Umbilical cord (tissue), 2 donors: Measurements from ENCODE around the gene TBC1D22B. TPM values are rescaled to one million over a fixed set of nuclear protein-coding genes. Genes with fewer than 3 reads are reported as not detected.
"Not testable (repeated sequence)": the region's sequence is repeated elsewhere in the genome, so short reads cannot be mapped to it uniquely, and the experiment has no call there.

ENCODE experiments used
- DNase-seq: peaks from one replicate; pipeline ENCODE4 v3.0.0-alpha.2; 2015; ENCODE audit warnings: low spot score
- total RNA-seq: library from RNA; depleted of rRNA; stranded (reverse); fragments of >200 nt; gene quantifications from one replicate; pipeline ENCODE4 v1.2.3, GENCODE V29; 2014; ENCODE audit warnings: low replicate concordance; ENCODE audit not compliant: insufficient read depth

The TBC1D22B gene
- total RNA-seq, 1 donor from 2014 or later, result 1.7 TPM

DNA sequence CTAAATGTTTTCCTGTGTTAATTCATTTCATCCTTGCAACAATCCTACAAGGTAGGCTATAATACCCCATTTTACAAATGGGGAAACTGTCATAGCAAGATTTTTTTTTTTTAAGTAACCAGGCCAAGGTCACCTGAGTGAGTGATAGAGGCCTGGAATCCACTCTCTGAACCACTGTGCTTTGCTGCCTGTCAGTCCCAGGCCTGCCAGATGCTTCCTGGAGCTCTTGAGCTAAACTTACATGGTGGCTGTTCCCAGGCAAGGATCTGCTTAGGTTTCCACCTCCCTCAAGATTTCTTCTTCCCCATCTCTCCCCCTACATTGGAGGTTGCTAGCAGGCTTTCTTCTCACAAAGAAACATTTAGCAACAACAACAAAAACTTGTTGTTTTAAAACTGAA, 63.5 kb downstream of the TBC1D22B start:
- no peak for DNase-seq

DNA sequence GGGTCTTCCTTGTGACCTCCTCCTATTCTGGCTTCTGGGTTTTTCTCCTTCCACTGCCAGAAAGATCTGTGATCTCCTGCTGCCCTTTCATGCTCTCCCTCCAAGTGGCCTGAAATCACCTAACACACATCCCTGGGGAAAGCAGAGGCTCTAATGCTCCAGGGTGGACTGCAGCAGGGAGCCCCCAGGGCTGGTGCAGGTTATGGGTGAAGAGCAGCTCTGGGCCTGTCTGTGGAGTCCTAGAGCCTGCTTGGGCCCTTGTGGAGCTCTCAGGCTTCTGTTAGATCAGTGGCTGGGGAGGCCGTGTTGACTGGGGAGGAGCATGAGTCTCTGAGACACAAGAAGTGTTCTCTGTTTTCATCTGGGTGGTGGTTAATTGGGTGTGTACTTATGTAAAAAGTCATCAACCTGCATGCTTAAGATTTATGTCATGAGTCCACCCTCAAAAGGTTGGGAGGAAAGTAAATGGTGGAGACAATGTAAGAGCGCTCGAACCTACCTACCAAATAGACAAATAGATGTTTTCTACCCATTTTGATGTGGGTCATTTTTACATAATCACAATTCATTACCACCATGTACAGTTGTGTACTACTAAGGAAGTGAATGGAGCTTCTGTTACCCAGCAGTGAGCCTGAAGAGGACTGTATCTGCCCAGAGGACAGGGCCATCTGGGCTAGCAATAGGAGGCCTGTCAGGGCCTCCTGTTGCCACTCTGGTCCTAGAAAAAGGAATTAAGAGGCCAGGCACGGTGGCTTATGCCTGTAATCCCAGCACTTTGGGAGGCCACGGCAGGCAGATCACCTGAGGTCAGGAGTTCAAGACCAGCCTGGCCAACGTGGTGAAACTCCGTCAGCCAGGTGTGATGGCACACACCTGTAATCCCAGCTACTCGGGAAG, 64.2 kb downstream of the TBC1D22B start:
- DNase-seq, result no peak

DNA sequence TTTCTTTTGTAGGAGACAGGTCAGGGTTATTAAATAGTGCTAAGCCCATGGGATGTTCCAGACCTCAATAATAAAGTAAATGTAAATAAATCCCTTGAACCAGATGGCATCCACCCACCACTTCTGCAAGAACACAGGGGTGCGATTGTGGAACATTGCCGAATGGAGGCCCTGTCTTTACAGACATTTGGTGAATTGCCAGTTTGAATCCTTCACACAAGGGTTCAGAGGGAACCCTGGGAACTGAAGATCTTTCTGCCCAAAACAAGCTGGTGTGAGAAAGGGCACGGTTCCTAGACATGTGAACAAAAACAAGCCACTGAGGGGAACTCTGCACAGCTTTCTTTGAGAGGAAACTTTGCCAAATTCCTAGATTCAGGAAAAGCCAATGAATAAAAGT, 66.0 kb downstream of the TBC1D22B start:
- peak; percentile 31 for DNase-seq

DNA sequence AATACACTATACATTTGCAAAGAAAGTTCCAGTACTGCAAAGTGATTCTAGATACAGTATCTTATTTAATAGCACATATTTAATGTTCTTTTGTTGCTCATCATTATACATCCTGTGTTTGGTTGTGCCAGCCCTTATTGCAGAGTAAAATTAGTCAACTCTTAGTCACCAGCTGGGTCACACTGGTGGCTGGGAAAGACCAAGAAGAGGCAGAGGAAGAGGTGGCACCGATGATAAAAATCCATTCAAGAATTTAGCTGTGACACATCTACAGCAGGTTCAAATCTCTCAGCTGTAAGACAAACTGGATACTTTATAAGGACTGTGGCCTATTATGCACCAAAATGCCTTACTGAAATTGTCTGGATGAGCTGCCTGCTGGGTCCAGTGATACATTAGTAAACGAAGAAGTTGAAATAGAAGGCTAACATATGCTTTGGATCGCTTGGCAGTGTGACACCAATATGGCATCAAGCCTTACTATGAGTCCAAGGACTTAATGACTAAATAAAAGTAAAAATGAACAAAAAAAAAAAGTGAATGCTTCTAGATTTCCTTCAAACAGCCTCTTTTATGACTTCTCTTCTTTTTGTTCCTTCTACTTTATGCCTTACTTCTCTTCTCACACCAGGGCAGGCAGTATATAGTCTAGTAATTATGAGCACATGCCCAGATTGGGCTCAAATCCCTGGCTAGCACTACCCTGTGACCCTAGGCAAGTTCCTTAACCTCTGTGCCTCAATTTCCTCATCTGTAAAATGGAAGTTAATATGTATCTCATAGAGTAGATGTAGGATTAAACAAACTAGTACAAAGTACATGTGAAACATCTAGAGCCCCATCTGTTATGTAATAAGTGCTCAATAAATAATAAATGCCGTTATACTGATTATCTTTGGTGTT, 66.8 kb downstream of the TBC1D22B start:
- DNase-seq, result no peak

DNA sequence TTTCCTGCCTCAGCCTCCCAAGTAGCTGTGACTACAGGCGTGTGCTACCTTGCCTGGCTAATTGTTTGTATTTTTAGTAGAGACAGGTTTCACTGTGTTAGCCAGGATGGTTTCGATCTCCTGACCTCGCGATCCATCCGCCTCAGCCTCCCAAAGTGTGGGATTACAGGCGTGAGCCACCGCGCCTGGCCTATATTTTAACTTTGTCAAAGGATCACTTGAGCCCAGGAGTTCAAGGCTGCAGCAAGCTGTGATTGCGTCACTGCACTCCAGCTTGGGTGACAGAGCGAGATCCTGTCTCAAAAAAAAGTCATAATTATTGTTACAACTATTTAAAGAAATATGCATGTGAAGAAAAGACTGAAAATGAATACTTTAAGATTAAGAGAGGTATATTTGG, 72.8 kb downstream of the TBC1D22B start:
- not testable (repeated sequence) for DNase-seq

DNA sequence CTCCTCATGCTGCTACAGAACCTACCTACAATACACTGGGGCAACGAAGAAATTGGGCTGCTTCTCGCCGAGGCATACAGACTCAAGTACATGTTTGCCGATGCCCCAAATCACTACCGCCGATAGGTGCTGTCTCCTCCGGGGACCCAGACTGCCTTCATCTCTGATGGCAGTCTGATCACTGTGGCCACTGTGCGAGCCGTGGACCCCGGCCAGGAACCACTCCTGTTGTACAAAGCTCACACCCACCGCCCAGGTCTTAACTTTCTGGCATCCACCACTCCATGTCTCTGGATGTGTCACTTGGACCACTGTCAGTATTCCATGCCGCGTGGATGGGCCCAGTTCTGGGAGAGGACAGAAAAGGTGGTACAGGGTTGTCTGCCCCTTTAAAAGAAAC, 73.5 kb downstream of the TBC1D22B start:
- DNase-seq, result no peak

DNA sequence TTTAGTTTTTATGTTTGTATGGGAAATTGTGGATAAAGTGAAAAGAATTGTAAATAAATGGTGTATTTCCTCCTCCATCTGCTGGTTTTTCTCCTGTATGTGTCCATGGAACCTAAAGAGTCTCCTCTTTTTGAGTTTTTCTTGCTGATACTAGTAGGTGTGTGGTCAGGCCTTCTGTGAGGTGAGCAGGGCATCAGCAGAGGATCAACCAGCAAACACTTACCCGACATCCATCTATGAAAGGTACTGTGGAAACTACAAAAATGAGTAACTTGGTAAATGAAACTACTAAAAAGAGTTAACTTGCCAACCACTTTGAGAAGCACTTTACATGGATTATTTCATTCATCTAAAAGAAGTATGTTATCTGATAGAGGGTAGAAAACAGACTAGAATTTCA, 75.3 kb downstream of the TBC1D22B start:
- no peak for DNase-seq

DNA sequence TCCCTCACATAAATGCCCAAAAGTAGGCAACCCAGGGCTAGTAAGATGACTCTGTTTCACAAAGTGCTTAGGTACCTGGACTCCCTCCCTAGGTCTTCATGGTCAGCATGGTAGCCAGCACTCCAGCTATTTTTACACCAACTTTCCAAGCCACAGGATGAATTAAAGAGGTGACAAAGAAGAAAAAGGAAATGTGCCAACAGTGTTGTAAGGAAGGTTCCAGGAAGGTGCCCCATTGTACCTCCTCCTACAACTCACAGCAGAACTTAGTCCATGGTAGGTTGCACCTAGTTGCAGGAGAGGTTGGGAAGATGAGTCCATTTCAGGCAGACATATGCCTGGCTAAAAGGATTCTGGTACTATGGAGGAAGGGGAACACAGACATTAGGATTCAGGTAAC, 76.5 kb downstream of the TBC1D22B start:
- no peak for DNase-seq

DNA sequence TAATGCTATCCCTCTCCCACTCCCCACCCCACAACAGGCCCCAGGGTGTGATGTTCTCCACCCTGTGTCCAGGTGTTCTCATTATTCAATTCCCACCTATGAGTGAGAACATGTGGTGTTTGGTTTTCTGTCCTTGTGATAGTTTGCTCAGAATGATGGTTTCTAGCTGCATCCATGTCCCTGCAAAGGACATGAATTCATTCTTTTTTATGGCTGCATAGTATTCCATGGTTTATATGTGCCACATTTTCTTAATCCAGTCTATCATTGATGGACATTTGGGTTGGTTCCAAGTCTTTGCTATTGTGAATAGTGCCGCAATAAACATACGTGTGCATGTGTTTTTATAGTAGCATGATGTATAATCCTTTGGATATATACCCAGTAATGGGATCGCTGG, 80.7 kb downstream of the TBC1D22B start:
- not testable (repeated sequence) for DNase-seq

DNA sequence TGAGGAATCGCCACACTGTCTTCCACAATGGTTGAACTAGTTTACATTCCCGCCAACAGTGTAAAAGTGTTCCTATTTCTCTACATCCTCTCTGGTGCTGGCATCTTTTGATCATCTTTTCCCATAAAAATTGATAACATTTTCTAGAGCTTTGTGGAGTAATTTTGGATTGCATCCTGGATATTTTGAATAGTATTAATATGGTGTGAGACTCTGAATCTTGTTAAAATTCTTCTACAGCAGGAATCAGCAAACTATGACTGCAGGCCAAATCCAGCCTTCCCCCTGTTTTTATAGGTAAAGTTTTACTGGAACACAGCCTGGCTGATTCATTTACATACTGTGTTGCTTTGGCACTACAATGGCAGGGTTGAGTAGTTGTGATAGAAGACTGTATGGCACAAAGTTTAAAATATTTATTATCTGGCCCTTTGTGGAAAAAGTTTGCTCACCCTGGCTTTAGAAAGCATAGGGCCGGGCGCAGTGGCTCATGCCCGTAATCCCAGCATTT, 81.2 kb downstream of the TBC1D22B start:
- DNase-seq, result no peak

DNA sequence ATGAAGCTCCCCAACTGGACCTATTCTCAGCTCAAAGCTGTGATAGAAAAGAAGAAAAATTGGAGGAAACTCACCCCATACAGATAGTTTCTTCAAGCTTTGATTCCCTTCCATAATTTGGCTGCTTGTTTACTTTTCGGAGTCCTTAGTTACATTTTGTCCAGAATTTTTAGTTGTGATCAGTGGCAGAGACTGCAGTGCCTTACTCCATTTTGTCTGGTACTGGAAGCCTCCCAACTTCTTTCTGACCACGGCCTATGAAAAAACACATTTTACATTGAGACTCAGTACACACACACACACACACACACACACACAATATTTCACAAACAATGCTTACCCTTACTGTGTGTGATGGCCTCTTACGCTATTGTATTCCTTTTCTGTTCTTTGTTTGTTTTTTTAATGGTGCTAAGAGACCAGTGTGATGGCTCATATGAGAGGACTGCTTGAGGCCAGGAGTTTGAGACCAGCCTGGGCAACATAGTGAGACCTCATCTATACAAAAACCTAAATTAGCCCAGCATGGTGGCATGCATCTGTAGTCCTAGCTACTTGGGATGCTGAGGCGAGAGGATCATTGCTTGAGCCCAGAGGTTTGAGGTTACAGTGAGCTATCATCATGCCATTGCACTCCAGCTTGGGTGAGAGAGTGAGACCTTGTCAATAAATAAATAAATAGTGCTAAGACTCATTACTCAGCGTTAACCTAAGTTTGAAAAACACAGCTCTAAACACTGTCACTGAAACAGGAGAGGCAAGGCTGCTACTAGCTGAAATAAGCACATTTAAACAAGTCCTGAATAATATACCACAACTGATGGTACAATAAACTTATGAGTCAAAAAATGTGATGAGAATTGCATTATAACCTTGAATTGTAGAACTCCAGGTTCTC, 82.4 kb downstream of the TBC1D22B start:
- DNase-seq, result no peak

DNA sequence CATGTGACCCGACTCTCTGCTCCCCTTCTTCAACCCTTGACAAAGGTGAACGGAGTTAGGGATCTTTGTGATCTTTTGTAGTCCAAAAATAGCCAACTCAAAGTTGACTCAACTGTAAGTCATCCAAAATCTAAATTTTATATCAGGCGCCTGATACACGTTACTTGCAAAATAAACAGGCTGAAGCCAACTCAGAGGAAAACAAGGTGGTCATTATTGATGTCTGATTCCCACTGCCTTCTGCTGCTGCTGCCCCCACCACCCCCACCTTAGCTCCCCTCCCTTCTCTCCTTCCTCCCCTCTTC, 83.0 kb downstream of the TBC1D22B start:
- no peak for DNase-seq

DNA sequence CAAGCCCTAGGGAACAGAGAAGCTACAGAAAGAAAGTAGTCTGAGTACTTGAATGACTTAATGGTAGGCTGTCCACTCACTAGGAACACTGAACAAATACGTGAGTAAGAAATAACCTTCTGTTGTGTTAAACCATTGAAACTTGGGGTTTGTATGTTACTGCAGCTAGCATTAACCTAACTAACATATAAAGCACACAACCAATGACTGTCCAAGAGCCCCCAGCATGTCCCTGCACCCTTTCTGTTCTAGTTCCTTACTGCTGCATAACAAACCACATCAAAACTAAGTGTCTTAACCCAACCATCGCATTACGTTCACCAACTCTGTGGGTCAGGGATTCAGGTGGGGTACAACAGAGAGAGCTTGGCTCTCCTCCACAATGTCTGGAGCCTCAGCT, 85.7 kb downstream of the TBC1D22B start:
- DNase-seq, result no peak

DNA sequence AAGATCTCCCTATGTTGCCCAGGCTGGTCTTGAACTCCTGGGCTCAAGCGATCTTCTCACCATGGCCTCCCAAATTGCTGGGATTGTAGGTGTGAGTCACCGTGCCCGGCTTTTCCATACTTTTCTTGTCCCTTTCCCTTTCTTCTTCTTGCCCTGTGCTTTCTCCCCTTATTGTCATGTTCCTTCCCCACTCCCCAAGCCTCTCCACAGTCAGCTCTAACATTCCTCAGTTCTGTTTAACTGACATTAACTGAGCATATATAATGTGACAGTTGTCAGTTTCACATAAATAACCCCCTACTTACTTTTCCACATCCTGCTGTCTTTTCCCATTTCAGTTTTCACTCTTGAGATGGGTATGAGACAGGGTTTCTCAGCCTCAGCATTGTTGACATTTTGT, 86.7 kb downstream of the TBC1D22B start:
- no peak for DNase-seq

DNA sequence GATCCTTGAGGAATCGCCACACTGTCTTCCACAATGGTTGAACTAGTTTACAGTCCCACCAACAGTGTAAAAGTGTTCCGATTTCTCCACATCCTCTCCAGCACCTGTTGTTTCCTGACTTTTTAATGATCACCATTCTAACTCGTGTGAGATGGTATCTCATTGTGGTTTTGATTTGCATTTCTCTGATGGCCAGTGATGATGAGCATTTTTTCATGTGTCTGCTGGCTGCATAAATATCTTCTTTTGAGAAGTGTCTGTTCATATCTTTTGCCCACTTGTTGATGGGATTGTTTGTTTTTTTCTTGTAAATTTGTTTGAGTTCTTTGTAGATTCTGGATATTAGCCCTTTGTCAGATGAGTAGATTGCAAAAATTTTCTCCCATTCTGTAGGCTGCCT, 88.2 kb downstream of the TBC1D22B start:
- DNase-seq, result not testable (repeated sequence)

DNA sequence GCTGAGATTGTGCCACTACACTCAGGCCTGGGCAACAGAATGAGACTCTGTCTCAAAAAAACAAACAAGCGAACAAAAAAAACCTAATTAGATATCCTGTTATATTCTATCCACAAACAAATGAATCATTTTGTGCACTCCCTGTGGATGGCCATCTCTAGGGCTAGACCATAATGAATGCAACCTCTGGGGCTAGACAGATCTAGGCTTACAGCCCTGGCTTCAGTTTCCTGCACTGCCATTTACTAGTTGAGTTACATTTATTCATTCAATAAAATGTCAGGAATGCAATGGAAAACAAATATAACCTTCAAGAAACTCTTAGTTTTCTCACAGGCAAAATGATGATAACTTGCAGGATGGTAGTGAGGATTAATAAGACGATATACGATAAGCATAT, 89.6 kb downstream of the TBC1D22B start:
- DNase-seq, result no peak

DNA sequence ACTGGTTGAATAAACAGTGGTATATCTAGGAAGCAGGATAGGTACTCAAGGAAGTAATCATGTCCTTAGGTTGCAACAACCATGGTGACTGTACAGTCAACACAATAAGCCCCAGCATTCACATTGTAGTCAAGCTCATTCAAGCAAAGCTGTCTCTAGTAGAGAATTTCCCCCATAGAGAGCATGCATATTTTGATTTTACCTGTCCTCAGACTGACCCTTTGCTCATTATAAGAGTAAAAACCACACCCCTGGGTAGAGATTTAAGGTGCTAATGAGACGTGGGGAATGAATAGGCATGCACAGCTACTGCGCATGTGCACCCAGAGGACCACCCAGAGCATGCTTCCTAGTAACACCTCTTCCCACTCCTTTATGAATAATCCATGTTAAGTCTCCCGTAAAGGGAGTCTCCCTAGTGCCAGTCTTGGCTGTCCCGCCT, 90.1 kb downstream of the TBC1D22B start:
- DNase-seq, result no peak

DNA sequence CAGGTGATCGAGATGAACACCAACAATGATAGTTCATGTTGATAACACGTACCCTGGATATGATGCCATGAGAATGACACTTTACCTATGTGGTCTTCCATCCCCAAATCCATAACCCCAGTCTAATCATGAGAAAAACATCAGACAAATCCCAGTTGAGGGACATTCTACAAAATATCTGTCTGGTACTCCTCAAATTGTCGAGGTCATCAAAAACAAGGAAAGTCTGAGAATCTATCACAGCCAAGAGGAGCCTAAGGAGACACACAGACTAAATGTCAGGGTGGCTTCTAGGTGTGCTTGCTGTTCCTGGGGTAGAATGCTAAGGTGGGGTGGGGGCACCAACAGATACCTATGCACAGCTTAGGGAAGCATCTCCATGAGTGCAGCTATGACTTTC, 93.5 kb downstream of the TBC1D22B start:
- no peak for DNase-seq

DNA sequence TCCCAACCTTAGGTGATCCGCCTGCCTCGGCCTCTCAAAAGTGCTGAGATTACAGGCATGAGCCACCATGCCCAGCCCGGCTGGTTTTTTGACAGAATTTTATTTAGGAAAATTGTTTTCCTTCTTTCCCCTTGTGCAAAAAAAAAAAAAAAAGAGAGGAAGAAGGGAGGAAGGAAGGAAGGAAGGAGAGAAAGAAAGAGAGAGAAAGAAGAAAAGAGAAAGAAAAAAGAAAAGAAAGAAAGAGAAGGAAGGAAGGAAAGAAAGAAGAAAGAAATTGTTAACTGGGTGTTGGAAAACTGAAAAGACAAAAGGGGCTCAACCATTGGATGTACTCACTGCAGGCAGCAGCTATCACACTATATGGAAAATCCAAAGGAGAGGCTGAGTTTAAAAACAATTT, 94.8 kb downstream of the TBC1D22B start:
- no peak for DNase-seq

DNA sequence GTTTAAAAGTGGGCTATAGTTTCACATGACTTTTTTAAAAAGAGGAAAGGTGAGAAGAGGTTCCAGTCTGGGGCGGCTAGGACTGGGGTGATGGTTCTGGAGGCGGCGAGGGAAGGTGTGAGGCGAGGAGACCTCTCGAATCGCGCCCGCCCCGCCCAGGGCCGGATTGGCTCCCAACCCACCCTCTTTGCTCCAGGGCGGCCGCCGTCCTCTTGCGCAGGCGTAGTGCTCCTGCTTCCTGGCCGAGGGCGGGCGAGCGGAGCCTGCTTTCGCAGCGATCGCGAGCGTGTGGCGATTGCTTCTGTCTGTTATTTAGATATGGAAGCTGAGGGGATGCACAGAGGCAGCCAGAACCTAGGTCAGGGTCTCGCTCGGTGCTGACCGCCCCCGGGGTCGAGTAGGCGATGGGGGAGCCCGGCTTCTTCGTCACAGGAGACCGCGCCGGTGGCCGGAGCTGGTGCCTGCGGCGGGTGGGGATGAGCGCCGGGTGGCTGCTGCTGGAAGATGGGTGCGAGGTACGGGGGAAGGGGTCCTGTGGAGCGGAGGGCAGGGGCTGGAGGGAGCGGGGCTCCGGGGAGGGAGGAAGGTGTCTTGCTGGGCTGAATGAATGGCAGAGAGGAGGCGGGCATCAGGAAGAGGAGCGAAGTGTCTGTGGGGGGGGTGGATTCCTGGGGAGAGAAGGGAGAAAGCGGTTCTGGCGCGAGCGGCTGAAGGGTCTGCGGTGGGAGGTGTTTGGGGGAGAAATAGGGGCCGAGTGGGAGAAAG, 96.4 kb downstream of the TBC1D22B start, which contains the start of gene RNF8:
TSS of gene RNF8 (plus strand) at position 223 of the 765 bp plus-strand sequence. CDS start at position 405, 182 bp downstream.
- DNase-seq, result peak; percentile 91
